Urothelium cell line (cell line): Measurements from ENCODE around the gene LCLAT1.
"Not testable (repeated sequence)": the region's sequence is repeated elsewhere in the genome, so short reads cannot be mapped to it uniquely, and the experiment has no call there.

Experiments
- DNase-seq: peaks from one replicate; pipeline ENCODE4 v3.0.0; 2011; ENCODE audit warnings: low spot score, mixed read lengths
- FAIRE-seq: peaks from 2 replicates; lab custom pipeline; 2011; peaks lifted over from hg19 to GRCh38; lab: Jason Lieb, UNC

The LCLAT1 gene

DNA sequence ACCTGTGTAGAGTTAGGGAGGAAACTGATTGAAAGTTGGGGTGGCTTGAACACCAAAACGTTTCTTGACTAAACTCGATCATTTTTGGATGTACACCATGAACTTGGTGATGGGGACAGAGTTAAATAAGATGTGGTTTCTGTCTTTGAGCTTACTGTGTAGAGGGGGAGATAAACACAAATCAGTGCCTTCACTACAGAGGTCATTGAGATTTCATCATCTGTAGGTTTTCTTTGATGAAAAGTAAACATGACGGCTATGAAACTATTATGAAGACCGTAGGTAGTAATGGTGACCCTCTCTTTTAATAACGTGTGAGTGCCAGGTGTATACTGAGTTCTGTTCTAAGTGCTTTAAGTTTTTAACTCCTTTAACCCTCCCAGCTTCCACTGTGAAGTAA is 6.5 kb downstream of the LCLAT1 start:
- FAIRE-seq (no peak), DNase-seq (no peak)

DNA sequence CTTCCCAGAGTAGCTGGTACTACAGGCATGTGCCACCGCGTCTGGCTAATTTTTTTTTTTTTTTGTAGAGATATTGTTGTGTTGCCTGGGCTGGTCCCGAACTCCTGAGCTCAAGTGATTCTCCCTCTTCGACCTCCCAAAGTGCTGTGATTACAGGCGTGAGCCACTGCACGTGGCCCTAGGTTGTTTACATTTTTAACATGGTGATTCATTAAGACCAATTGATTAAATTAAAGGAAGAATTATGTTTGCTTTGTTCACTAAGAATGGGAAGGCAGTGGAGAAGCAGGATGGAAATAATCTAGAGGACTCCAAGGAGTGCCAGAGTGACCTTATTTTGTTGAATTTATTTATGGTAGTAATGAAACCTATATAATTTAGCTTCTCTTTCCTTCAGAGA is 7.5 kb downstream of the LCLAT1 start:
- DNase-seq (no peak), FAIRE-seq (no peak)

DNA sequence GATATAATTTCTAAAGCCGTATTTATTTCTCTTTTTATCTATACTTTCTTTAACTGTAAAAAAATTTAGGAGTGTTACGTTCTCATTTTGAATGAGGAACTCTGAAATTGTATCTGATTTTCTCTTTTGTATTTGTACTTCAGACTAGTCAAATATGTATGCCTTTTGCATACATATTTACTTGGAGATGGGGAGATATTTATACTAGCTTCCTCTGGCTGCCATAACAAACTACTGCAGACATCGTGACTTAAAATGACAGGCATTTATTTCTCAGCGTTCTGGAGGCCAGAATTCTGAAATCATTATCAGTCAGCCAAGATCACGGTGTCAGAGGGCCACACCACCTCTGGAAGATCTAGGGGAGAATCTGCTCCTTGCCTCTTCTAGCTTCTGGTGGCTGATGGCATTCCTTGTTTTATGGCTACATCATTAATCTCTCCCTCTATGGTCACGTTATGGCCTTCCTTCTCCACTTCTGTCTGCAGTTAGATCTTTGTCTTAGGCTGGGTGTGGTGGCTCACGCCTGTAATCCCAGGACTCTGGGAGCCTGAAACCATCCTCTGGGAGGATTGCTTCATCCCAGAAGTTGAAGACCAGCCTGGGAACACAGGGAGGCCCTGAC is 8.2 kb downstream of the LCLAT1 start:
- no peak for DNase-seq
- no peak for FAIRE-seq

DNA sequence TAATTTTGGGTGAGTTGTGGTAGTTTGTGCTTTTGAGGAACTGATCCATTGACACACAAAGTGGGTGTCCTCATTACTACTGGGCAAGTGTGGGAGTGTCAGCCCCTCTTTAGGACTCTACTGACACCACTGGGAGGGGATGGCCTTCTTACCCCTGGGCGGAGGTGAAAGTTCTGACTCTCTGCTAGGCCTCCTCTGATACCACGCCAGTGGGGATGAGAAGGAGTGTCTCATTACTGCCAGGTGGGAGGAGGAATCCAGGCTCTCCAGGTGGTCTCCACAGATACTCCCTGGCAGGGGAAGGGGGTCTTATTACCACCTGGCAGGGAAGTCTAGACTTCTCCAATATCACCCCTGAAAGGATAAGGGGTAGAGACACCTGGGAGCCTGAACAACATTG is 9.1 kb downstream of the LCLAT1 start:
- DNase-seq, result no peak
- no peak for FAIRE-seq

DNA sequence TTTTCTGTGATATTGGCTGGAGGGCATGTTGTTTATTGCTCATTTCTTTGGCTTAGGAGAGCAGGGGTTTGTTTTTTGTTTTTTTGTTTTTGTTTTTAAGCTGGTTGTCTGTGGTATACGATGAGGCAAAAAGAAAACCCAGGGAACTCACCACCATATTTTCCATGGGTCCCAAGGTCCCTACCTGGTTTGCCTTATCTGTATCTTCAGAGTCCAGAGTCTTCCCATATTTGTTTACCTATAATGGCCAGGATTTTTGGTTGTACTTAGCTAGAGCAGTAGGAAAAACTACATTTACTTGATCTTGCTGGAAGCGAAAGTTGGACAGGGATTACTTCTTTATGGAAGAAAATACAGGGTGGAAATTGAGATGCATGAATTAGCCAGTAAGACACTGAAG is 9.5 kb downstream of the LCLAT1 start:
- FAIRE-seq, result no peak

DNA sequence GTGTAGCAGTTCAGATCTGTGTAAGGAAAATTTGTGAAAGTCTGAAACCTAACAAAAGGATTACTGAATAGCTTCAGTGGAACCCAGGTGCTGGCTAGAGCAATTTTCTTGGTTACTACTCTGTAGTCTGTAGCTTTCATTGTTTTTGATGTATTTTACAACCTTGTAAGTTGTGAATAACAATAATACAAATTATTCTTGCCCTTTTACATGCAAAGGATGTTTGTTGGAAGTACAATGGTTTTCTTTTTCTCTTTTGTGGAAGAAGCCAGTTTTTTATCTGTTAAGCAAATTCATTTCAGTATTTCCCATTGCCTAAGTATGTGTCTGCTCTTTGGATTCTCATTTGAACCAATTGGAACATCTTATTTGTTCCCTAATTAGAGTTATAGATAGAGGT is 10.2 kb downstream of the LCLAT1 start:
- DNase-seq (no peak), FAIRE-seq (no peak)

More for the DNA sequence above, 9.5 kb downstream of the LCLAT1 start:
- no peak for DNase-seq

- FAIRE-seq, result no peak
- DNase-seq, result no peak
Measured at GRCh38 chr2:30459140-30459539, 12.1 kb downstream of the LCLAT1 start.

DNA sequence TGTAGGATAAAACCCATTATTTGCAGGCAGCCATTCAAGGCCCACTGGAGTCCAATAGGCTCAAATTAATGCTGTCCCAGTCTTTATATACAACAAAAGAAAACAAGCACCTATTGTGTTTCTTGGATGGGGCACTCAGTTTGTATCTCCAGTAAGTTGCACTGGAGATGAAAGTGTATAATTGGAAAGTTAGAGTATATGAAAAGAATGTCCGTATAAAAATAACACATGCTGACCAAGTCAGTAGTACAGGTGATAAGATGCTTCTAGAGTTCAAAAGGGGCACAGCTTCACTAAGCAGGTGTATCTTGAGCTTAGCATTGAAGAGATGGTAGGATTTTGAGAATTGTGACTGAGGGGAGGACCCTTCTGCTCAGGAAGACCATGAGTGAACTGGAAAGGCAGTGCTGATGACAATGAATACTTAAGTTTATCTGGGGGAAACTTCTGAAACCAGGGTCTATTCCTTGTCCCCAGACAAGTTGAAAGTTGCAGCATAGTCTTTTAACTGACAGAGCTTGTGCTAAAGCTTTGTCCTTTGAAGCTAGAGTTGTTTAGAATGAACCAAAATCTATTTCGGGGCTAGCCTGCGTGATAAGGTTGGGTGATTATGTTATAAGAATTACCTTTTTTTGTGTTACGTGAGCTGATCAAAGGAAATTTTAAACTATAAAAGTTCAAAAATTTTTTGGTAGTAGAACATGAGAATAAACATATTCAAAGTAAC is 15.2 kb downstream of the LCLAT1 start:
- no peak for DNase-seq

GRCh38 chr2:30463535-30463934 is 16.5 kb downstream of the LCLAT1 start:
- FAIRE-seq, result no peak
- DNase-seq, result no peak

More for the DNA sequence above, 15.2 kb downstream of the LCLAT1 start:
- FAIRE-seq, result no peak

DNA sequence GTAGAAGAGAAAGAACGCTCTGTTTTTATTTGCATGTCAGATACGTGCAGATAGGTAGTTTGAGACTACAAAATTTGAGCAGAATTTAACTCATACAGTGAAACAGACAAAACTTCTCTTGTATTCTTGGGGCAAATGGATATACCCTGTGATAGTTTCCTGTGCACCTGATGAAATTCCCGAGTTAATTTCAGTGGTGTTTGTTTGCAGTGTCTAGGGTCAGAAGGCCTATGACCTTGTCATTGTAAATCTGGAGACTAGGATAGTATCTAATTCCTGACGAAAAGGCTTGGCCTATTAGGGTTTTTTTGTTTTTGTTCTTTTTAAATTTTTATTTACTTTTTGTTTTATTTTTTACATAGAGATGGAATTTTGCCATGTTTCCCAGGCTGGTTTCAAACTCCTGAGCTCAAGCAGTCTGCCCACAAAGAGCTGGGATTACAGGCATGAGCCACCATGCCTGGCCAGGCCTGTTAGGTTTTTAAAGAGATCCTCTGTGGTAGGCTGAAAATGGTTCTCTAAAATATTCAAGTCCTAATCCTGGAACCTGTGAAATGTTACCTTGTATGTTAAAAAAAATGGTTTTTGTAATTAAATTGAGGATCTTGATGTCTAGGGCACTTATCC is 17.6 kb downstream of the LCLAT1 start:
- FAIRE-seq, result no peak

GRCh38 chr2:30465171-30465545 is 18.1 kb downstream of the LCLAT1 start:
- DNase-seq, result no peak

More for the DNA sequence above, 17.6 kb downstream of the LCLAT1 start:
- DNase-seq, result no peak

DNA sequence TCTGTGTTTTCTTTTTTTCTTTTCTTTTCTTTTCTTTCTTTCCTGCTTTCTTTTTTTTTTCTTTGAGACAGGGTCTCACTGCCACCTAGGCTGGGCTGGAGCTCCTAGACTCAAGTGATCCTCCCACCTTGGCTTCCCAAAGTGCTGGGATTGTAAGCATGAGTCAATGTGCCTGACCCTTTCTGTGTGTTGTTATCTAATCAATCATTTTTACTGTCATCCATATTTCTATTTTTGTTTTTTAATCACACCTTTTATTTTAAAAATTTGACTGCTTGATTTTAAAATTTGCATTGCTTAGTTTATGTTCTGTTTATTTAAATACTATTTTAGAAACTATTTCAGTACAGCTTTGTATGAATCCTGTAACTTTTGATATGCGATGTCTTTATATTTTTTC is 19.2 kb downstream of the LCLAT1 start:
- FAIRE-seq, result no peak
- DNase-seq, result no peak

More at GRCh38 chr2:30465171-30465545, 18.1 kb downstream of the LCLAT1 start:
- FAIRE-seq, result no peak

- FAIRE-seq, DNase-seq: not testable (repeated sequence)
Measured at GRCh38 chr2:30467062-30467826, 20.2 kb downstream of the LCLAT1 start.

DNA sequence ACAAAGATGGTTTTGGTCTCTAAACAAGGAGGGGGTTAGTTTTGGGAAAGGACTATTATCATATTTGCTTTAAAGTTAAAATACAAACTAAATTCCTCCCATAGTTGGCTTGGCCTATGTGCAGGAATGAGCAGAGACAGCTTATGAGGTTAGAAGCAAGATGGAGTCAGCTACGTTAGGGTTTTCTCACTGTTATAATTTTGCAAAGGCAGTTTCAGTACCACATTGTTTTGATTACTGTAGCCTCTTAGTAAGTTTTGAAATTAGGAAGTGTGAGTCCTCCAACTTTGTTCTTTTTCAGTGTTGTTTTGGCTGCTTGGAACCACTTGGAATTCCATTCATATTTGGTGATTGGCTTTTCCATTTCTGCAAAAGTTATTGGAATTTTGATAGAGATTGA is 23.4 kb downstream of the LCLAT1 start:
- no peak for FAIRE-seq
- DNase-seq, result no peak

DNA sequence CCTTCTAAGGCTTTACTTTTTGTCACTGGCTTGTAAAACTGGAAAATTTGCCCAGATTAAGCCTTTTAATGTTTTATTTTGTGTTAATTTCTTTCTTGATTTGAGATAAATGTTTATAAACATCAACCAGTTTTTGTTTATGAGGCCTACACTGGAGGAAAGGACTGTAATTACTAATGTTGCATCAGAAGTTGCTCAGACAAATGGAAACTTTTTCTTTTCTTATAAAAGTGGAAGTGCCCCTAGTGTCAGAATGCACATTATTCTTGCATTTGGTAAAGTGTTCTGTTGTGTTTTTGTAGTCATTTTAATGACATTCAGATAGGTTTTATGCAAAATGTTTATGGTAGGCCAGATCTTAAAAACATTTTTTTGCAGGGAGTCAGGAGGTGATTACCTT is 25.3 kb downstream of the LCLAT1 start:
- DNase-seq, result no peak
- FAIRE-seq, result no peak

- no peak for DNase-seq
- no peak for FAIRE-seq
Measured at GRCh38 chr2:30475542-30475941, 28.5 kb downstream of the LCLAT1 start.

DNA sequence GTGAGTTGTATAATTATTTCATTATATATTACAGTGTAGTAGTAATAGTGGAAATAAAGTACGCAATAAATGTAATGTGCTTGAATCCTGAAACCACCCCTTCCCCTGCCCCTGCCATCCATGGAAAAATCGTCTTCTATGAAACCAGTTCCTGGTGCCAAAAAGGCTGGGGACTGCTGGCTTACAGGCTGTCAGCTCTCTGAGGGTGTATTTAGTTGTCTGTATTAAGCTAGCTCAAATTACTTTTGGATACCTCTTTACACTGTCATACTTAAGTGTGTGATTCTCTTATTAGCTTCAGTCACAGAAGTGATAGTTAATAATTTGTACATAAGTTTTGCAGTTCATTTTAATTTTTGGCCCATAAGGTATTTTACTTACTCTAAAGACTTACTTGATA is 29.6 kb downstream of the LCLAT1 start:
- DNase-seq, result no peak
- FAIRE-seq, result no peak

GRCh38 chr2:30480703-30481322 is 33.8 kb downstream of the LCLAT1 start:
- DNase-seq, result no peak
- FAIRE-seq, result no peak

GRCh38 chr2:30481323-30481800 is 34.3 kb downstream of the LCLAT1 start:
- FAIRE-seq (no peak), DNase-seq (no peak)

GRCh38 chr2:30482011-30482410 is 35.0 kb downstream of the LCLAT1 start:
- no peak for FAIRE-seq
- no peak for DNase-seq

GRCh38 chr2:30484145-30484544 is 37.1 kb downstream of the LCLAT1 start:
- FAIRE-seq, result no peak
- no peak for DNase-seq
